Lung (tissue), 12 donors: ENCODE data around the gene GRIN3B. TPM values are rescaled to one million over a fixed set of nuclear protein-coding genes. Genes with fewer than 3 reads are reported as not detected.

Experiments
- ATAC-seq: fragments of 200-7000 bp; cut with Tn5 transposase; one replicate; pipeline ENCODE4 v1.9.1; 2020; ENCODE audit warnings: moderate number of reproducible peaks; ENCODE audit not compliant: insufficient read depth, low FRiP score
- DNase-seq, 3 donors: peaks; one replicate each; pipeline ENCODE4 v3.0.0-alpha.2; 2013 to 2017
- H3K27ac ChIP-seq, 2 donors: one replicate each; pipeline ENCODE4 v1.5.1; 2013; ENCODE audit warnings: mild to moderate bottlenecking in 2 of 2, moderate library complexity in 2 of 2, control low read depth in 1 of 2, inconsistent platforms in 1 of 2, low read depth in 1 of 2, low read length in 1 of 2
- H3K27me3 ChIP-seq, 3 donors: one replicate each; pipeline ENCODE4 v1.5.1; 2013; ENCODE audit warnings: low read length in 2 of 3; ENCODE audit not compliant: control insufficient read depth in 3 of 3, insufficient read depth in 3 of 3
- H3K36me3 ChIP-seq, 4 donors: one replicate each; pipeline ENCODE4 v1.5.1; 2013; ENCODE audit warnings: low read length in 4 of 4, mild to moderate bottlenecking in 1 of 4, moderate library complexity in 1 of 4; ENCODE audit not compliant: control insufficient read depth in 4 of 4, insufficient read depth in 4 of 4
- H3K4me1 ChIP-seq, 5 donors: one replicate each; pipeline ENCODE4 v1.5.1; 2013; ENCODE audit warnings: low read length in 5 of 5, mild to moderate bottlenecking in 2 of 5, moderate library complexity in 1 of 5; ENCODE audit not compliant: control insufficient read depth in 5 of 5, insufficient read depth in 5 of 5
- H3K4me3 ChIP-seq: one replicate; pipeline ENCODE4 v1.5.1; 2013; ENCODE audit warnings: mild to moderate bottlenecking, control low read depth, moderate library complexity
- H3K9ac ChIP-seq, 2 donors: one replicate each; pipeline ENCODE4 v1.5.1; 2013; ENCODE audit warnings: low read length in 2 of 2, control low read depth in 1 of 2; ENCODE audit not compliant: insufficient read depth in 1 of 2
- H3K9me3 ChIP-seq, 4 donors: one replicate each; pipeline ENCODE4 v1.5.1; 2013; ENCODE audit warnings: low read length in 3 of 4, mild to moderate bottlenecking in 1 of 4, moderate library complexity in 1 of 4; ENCODE audit not compliant: control insufficient read depth in 4 of 4, insufficient read depth in 3 of 4
- WGBS, 2 donors: extraction: QIAGEN DNeasy Blood & Tissue Kit; methylation state at CpG; one replicate each; pipeline ENCODE4 v1.1.7; 2013; 5-methylcytosine and 5-hydroxymethylcytosine counted together
- polyA plus RNA-seq, 2 donors: library from polyadenylated mRNA; stranded (reverse); fragments of 200-250 nt; gene quantifications; one replicate each; pipeline ENCODE4 v1.2.1, GENCODE V29; 2013
- total RNA-seq, 2 donors: library from RNA; depleted of rRNA in 1 of 2; stranded (reverse); fragments of >200 nt in 1 of 2; gene quantifications; one replicate each; pipeline ENCODE4 v1.2.1, GENCODE V29; 2014 to 2021
- TF ChIP-seq, protein P1 (sequence below): IDR thresholded peaks from 2 replicates; pipeline ENCODE4 v1.5.1; 2012; ENCODE audit warnings: mild to moderate bottlenecking; ENCODE audit errors: control extremely low read depth, extremely low read depth
- donor health status: control.
- donor health status: control.
- donor health status: Bipolar disorder and iron deficiency.
- donor health status: healthy.
- donor health status: DM: yes; HTN: yes; CAD: no.

Gene GRIN3B
- total and polyA plus RNA-seq, 4 donors, result 1.3 to 11.6 (median 2.4) TPM

DNA sequence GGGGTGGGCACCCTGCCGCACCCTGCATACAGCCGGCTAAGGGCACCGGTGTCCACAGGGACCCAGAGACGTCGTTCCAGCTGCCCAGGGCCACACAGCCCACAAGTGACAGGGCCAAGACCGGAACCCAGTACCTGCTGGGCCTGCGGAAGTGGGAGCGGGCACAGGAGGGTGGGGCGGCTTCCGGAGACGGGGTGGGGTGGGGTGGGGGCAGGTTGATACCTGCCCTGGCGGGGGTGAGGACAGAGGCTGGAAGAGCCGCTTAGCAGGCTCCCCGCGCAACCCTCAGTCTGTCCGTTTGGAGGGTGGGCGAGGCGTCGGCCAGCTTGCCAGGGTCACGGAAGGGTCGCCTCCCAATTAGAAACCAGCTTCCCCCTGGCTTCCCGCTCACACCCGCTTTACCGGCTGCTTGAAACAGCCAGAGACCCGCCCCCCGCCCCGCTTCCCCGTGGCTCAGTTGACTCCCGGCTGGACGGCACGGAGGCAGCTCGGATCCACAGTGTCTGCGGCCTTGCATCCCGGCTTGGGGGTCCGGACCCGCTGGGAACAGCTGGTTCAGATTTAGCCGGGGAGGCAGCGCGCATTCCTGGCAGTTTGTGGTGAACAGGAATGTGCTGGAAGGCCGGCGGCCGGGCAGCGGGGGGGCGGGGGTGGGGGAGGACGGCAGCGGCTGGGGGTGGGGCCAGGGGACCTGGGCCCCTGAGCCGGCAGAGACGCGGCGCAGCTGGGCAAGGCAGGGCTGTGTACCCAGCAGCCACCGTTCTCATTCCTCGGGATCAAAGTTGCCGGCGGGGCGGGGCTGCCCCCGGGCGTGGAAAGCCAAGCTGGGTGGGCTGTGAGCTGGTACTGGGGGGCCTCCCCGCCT lies 28.1 kb downstream of the GRIN3B start:
- H3K9ac ChIP-seq, result peak overlapping the region in 1 of 2 donors; percentile 42
- ATAC-seq (peak; percentile 56), DNase-seq (peak; percentile 95 to 96 (median 96))
- peak overlapping the region; percentile 80 for H3K4me3 ChIP-seq
- no peaks in the 10 kb centered on the region for H3K9me3 ChIP-seq
- WGBS, 2 donors, result 2% methylated on average over 47 to 58 of the region's 58 CpGs
- H3K36me3 ChIP-seq, result peaks cover 6 to 17% (median 8%) of the 10 kb centered on the region in 4 donors
- H3K27ac ChIP-seq, result peak overlapping the region; percentile 73 to 97
- no peaks in the 10 kb centered on the region for H3K27me3 ChIP-seq
- TF ChIP-seq, protein P1, sequence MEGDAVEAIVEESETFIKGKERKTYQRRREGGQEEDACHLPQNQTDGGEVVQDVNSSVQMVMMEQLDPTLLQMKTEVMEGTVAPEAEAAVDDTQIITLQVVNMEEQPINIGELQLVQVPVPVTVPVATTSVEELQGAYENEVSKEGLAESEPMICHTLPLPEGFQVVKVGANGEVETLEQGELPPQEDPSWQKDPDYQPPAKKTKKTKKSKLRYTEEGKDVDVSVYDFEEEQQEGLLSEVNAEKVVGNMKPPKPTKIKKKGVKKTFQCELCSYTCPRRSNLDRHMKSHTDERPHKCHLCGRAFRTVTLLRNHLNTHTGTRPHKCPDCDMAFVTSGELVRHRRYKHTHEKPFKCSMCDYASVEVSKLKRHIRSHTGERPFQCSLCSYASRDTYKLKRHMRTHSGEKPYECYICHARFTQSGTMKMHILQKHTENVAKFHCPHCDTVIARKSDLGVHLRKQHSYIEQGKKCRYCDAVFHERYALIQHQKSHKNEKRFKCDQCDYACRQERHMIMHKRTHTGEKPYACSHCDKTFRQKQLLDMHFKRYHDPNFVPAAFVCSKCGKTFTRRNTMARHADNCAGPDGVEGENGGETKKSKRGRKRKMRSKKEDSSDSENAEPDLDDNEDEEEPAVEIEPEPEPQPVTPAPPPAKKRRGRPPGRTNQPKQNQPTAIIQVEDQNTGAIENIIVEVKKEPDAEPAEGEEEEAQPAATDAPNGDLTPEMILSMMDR, result no peak
- H3K4me1 ChIP-seq, result peaks cover 0 to 14% (median 0%) of the 10 kb centered on the region in 5 donors

DNA sequence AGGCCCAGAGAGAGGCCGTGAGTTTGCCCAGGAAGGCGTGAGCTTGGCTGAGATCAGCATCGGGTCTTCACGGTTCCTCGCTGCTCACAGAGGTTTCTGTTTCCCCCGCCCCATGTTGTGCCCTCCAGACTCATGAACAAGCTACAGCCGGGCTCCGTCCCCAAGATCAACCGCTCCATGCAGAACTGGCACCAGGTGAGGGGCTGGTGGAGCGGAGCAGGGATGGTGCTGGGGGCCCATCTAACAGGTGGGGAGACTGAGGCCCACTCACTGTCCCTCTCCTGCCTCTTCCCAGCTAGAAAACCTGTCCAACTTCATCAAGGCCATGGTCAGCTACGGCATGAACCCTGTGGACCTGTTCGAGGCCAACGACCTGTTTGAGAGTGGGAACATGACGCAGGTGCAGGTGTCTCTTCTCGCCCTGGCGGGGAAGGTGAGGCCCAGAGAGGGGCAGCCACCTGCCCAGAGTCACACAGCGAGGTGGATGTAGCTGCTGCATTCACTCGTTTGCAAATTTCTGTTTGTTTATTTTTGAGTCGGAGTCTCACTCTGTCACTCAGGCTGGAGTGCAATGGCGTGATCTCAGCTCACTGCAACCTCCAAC lies 32.1 kb downstream of the GRIN3B start:
- DNase-seq (no peak), ATAC-seq (no peak)
- peaks cover 6 to 29% (median 9%) of the 10 kb centered on the region in 4 donors for H3K36me3 ChIP-seq

DNA sequence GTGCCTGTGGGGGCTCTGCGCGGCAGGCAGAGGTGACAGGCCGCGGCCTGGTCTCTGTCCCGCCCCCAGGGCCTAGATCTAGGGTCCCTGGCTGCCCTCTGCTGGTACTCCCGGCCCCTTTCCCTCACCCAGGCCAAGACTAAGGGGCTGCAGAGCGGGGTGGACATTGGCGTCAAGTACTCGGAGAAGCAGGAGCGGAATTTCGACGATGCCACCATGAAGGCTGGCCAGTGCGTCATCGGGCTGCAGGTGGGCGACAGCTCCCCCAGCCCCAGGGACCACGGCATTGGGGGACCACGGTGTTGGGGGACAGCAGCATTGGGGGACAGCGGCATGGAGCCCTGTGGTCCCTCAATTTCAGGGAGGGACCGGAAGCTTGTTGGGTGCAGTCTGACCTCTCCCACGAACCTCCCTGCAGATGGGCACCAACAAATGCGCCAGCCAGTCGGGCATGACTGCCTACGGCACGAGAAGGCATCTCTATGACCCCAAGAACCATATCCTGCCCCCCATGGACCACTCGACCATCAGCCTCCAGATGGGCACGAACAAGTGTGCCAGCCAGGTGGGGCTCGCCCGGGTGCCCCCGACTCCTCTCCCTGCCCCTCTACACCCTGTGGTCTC lies 35.9 kb downstream of the GRIN3B start:
- ATAC-seq (no peak), DNase-seq (no peak)
- Histone ChIP-seq H3K4me1 (peaks cover 0 to 16% (median 1%) of the 10 kb centered on the region in 5 donors), H3K9ac (no peak overlapping the region), H3K9me3 (no peaks in the 10 kb centered on the region), H3K4me3 (no peak overlapping the region), H3K27me3 (no peaks in the 10 kb centered on the region), H3K27ac (no peak overlapping the region), H3K36me3 (peaks cover 7 to 28% (median 12%) of the 10 kb centered on the region in 4 donors)
- TF ChIP-seq, protein P1, result no peak
- WGBS, 2 donors, result 91 to 94% methylated on average over 28 to 29 of the region's 29 CpGs

More for the DNA sequence above, 32.1 kb downstream of the GRIN3B start:
- Histone ChIP-seq H3K9me3 (no peaks in the 10 kb centered on the region), H3K4me1 (peaks cover 0 to 12% (median 0%) of the 10 kb centered on the region in 5 donors), H3K9ac (no peak overlapping the region), H3K27ac (no peak overlapping the region), H3K27me3 (no peaks in the 10 kb centered on the region), H3K4me3 (no peak overlapping the region)
- 90% methylated on average over 20 of the region's 20 CpGs for WGBS, 2 donors
- TF ChIP-seq, protein P1, result no peak
